HL-60/S4 treated with retinoic acid at 250 ng/mL for 4 days and 3 days (cell line): ENCODE results near the gene HBB.

Experiments used
- in situ Hi-C: fragments of 300-500 bp; cut with MboI; formaldehyde crosslinking; loops from 2 replicates; pipeline ENCODE4 v1.7.0; 2022; ENCODE audit warnings: low sequenced_read_pairs

The HBB gene

DNA sequence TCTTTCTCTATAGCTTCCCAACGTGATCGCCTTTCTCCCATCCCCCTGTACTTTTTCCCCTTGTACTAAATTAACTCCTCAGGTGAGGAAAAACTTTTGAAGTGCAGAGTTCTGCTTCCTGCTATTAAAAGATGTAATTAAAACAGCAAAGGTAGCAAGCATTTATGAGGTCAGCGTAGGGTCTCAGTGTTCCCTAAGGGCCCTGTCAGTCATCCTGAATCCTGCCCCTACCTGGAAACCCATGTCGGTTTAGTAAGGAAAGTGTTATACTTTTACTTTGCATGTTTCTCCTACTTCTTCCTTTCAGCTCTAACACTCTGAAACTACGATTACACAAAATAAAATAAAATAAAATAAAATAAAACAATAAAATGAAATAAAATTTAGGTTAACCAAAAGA is 1.3 kb upstream of the HBB start:
- in situ Hi-C loops = no loop called here

DNA sequence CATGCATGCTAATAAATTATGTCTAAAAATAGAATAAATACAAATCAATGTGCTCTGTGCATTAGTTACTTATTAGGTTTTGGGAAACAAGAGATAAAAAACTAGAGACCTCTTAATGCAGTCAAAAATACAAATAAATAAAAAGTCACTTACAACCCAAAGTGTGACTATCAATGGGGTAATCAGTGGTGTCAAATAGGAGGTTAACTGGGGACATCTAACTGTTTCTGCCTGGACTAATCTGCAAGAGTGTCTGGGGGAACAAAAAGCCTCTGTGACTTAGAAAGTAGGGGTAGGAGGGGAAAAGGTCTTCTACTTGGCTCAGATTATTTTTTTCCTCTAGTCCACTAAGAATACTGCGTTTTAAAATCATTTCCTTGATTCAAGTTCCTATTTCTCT is 810 bp upstream of the HBB start:
- in situ Hi-C loops = no loop called here

DNA sequence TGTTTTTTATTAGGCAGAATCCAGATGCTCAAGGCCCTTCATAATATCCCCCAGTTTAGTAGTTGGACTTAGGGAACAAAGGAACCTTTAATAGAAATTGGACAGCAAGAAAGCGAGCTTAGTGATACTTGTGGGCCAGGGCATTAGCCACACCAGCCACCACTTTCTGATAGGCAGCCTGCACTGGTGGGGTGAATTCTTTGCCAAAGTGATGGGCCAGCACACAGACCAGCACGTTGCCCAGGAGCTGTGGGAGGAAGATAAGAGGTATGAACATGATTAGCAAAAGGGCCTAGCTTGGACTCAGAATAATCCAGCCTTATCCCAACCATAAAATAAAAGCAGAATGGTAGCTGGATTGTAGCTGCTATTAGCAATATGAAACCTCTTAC is 1.4 kb downstream of the HBB start:
- in situ Hi-C loops = no loop called here

DNA sequence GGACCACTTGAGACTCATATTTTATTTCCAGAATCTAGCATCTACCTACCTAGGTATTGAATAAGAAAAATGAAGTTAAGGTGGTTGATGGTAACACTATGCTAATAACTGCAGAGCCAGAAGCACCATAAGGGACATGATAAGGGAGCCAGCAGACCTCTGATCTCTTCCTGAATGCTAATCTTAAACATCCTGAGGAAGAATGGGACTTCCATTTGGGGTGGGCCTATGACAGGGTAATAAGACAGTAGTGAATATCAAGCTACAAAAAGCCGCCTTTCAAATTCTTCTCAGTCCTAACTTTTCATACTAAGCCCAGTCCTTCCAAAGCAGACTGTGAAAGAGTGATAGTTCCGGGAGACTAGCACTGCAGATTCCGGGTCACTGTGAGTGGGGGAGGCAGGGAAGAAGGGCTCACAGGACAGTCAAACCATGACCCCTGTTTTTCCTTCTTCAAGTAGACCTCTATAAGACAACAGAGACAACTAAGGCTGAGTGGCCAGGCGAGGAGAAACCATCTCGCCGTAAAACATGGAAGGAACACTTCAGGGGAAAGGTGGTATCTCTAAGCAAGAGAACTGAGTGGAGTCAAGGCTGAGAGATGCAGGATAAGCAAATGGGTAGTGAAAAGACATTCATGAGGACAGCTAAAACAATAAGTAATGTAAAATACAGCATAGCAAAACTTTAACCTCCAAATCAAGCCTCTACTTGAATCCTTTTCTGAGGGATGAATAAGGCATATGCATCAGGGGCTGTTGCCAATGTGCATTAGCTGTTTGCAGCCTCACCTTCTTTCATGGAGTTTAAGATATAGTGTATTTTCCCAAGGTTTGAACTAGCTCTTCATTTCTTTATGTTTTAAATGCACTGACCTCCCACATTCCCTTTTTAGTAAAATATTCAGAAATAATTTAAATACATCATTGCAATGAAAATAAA is 2.1 kb downstream of the HBB start:
- in situ Hi-C loops = no loop called here

DNA sequence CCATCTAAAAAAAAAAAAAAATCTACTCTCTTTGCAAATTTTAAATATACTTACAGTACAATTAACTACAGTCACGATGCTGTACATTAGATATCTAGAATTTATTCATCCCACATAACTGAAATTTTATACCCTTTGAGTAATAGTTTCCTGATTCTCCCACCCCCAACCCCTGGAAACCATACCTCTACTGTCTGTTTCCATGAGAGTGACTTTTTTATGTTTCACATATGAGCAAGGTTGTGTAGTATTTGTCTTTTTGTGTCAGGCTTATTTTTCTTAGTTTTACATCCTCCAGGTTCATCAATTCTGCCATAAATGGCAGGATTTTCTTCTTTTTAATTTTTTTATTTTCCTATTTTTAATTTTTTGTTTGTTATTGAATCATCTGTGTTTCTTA is 3.2 kb downstream of the HBB start:
- in situ Hi-C loops = no loop called here

DNA sequence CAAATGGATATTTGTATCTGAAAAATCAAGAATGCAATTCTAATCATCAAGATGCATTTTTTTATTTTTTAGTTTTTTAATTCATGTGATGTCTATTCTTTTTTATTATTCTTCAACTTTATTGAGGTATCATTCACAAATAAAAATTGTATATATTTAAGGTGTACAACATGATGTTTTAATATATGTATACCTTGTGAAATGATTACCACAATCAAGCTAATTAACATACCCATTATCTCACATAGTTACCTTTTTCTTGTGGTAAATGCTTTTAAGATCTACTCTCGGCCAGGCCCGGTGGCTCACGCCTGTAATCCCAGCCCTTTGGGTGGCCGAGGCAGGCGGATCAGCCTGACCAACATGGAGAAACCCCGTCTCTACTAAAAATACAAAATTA is 3.7 kb downstream of the HBB start:
- in situ Hi-C loops = no loop called here

DNA sequence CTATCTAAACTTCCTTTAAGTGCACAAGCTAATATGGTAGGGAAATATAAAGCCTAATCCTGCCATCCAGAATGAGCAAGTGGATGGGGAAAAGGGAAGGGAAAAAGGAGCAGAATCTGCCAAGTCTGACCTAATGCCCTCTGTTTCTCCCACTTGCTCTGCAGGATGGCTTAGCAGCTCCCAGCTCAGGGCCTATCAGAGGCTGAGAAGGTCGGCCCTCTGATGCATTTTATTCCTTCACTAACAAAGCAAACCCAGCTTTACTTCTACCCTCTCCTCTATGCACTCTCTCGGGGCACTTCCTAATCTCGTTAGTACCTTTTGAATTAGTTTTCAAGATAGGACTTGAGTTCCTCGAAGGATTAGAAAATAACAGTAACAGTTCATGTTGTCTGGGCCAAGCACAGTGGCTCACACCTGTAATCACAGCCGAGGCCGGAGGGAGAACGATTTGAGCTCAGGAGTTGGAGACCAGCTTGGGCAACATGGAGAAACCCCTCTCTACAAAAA is 16.4 kb downstream of the HBB start:
- in situ Hi-C loops = no loop called here

DNA sequence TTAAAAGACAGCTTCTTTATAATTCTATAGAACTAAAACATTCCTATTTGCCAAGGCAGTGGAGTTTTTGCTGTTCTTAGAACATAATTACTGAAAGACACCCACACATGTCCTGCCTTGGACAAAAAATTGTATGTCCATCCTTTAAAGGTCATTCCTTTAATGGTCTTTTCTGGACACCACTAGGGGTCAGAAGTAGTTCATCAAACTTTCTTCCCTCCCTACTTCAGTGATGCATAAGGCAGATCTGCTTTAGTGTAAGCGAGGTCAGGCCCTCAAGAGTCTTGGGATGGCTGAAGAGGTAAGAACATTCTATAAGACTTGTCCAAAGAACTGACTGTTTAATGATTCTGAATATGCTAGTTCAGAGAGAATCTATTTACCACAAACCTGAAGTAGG is 22.1 kb downstream of the HBB start:
- in situ Hi-C loops = no loop called here

DNA sequence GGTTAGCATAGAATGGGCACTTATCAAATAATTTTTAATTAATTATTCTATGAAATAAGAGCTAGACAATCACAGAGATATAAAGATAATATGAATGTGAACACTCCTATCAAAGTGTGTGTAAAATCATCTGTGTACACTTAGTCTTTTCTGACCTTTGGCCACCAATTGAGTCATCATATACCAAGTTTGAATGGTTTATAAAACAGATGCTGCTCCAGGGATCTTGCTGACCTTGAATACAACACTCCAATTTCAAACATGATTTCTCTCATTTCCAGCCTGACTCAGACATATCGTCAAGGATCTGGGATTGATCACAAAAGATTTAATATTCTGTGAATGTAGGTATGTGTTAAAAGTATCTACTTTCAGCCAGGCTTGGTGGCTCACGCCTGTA is 23.5 kb downstream of the HBB start:
- in situ Hi-C loops = no loop called here

- in situ Hi-C loops = no loop called here
Observed at GRCh38 chr11:5200582-5200981, 26.3 kb downstream of the HBB start, which contains the start of gene OR51V1. Gene OR51V1, minus strand, starts transcription at chr11:5200682. Its CDS starts 0 bp downstream, at chr11:5200682.

GRCh38 chr11:5198285-5198684 is 28.6 kb downstream of the HBB start:
- in situ Hi-C loops = no loop called here

DNA sequence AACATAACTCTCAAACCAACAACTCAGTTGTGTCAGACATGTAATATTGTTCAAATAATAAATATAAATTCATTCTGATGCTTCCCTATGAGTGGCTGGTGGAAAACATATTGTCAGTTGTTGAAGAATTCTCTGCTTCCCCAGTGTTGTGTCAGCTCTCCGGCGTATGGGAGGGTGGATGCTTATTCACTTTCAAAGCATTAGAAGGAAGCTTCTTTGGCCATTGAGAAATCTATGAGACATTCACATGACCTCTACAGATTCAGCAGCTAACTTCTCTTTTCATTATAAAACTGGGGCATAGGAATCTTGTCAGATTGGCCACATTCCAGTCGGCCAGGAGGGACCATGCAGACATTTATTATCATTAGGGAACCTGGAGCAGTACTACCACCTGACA is 29.3 kb downstream of the HBB start:
- in situ Hi-C loops = no loop called here

GRCh38 chr11:5196731-5197130 is 30.1 kb downstream of the HBB start:
- in situ Hi-C loops = no loop called here

- in situ Hi-C loops = no loop called here
Observed at GRCh38 chr11:5196067-5196466, 30.8 kb downstream of the HBB start.

DNA sequence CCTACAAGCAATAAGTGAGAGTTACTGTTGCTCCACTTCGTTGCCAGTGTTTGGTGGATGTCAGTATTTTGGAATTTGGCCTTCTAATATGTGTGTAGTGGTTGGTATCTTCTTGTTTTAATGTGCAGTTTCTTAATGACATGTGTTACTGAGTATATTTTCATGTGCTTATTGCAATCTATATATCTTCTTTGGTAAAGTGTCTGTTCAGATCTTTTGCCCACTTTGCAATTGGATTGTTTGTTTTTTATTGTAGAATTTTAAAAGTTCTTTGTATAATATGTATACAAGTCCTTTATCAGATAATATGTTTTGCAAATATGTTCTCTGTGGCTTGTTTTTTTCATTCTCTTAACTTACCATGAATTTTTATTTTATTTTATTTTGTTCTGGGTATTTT is 34.1 kb downstream of the HBB start:
- in situ Hi-C loops = no loop called here

DNA sequence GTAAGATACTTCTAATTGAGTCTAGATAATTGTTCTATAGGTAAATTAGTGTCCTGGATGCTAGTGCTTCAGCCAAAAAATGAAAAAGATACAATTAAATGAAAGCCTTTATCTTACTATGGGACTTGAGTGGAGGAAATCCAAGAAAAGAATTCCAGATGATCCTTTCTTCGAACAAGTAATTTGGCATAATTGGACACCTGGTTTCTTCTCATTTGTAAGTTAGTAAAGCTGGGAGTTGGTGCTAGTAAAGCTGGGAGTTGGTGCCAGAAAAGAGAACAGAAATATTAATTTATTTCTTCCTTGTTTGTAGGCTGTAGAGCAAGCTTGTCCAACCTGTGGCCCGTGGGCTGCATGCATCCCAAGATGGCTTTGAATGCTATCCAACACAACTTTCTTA is 38.7 kb downstream of the HBB start:
- in situ Hi-C loops = no loop called here

GRCh38 chr11:5178046-5178837 is 48.6 kb downstream of the HBB start:
- in situ Hi-C loops = no loop called here
